Measurements from ENCODE around the gene SORBS1. TPM values are rescaled to one million over a fixed set of nuclear protein-coding genes. Genes with fewer than 3 reads are reported as not detected.

The SORBS1 gene
- total and polyA plus RNA-seq, 2 donors (not counting 3 experiments of a cell fraction or from before 2014, with no cell fraction given) = 2.0 to 7.9 TPM

DNA sequence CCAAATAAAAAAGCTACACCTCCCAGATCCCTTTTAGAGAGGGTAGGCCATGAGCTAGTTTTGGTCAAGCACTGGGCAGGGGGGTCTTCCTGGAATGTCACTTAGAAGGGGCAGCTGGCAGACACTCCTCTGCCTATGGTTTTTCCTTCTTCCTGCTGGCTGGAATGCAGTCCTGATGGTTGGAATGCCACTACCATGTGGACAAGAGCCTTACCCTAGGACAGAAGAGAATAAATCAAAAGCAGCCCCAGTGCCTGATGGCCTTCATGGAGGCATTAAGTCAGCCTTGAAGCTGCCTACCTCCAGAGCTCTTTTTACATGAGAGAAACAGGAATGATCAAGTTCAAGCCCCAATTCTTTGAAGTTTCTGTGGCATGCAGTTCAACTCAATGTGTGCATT is 43.5 kb upstream of the SORBS1 start:
- Histone ChIP-seq H3K4me3 (replicated peaks in 1 of 3; ENCODE audit: insufficient read depth in 1 of 3, low read depth in 1 of 3, low read length in 3 of 3) (no peak overlapping the region), H4K20me1 (replicated peaks; ENCODE audit: control insufficient read depth, extremely low read depth, insufficient read depth, low read length) (no peaks in the 10 kb centered on the region), H3K9me3 (replicated peaks; ENCODE audit: control insufficient read depth, insufficient read depth, low read length) (no peaks in the 10 kb centered on the region), H3K4me2 (ENCODE audit: insufficient read depth, low read length) (no peak overlapping the region), H3K9me1 (replicated peaks; ENCODE audit: control insufficient read depth, extremely low read depth, insufficient read depth, low read length) (no peaks in the 10 kb centered on the region), H3K79me2 (ENCODE audit: control insufficient read depth, insufficient read depth, low read length) (no peaks in the 10 kb centered on the region), H3K9ac (replicated peaks; ENCODE audit: extremely low read depth, insufficient read depth, low read length) (no peak overlapping the region), H3K36me3 (ENCODE audit: control insufficient read depth in 2 of 2, extremely low read depth in 1 of 2, insufficient read depth in 2 of 2, low read length in 2 of 2) (peaks cover 4 to 18% of the 10 kb centered on the region in 2 experiments), H3K27ac (ENCODE audit: insufficient read depth, low read depth, low read length) (no peak overlapping the region), H3K4me1 (ENCODE audit: control insufficient read depth, extremely low read depth, insufficient read depth, low read length) (no peaks in the 10 kb centered on the region), H2AFZ (ENCODE audit: low read depth, low read length) (no peak overlapping the region), H3K27me3 (ENCODE audit: control insufficient read depth in 2 of 2, insufficient read depth in 2 of 2, low read length in 2 of 2) (no peaks in the 10 kb centered on the region)
- ChIA-PET POLR2A (no interaction called here), CTCF (interaction anchor here (0.7 to 10.3 kb wide), 6 partner anchors 89 to 240 kb away, joined by 3 to 314 read pairs (median 14); partner anchors contain the start of gene TCTN3)
- FAIRE-seq (no peak), DNase-seq (ENCODE audit: low read depth, low spot score) (no peak)
- dilution Hi-C loops (cut with MboI; ENCODE audit: extremely low pct_ligation_motif_present, low sequenced_read_pairs) (no loop called here), intact Hi-C loops (cut with micrococcal nuclease) (no loop called here)
- BruUV-seq (replicated peaks) = no TSS peak
- no peak for TF ChIP-seq GATA2 (IDR thresholded peaks at IDR 0.05; ENCODE audit: insufficient read depth, insufficient read length, low read depth, low read length)
- no peak for TF ChIP-seq POLR2A (IDR thresholded peaks at IDR 0.05; ENCODE audit: low read depth, low read length)
- no peak for TF ChIP-seq EZH2 (IDR thresholded peaks at IDR 0.05; ENCODE audit: borderline replicate concordance, low read depth, low read length, severe bottlenecking)
- no peak for TF ChIP-seq POLR2AphosphoS5 (IDR thresholded peaks at IDR 0.05; ENCODE audit: insufficient read depth, low read depth, low read length)
- TF ChIP-seq, protein P1, sequence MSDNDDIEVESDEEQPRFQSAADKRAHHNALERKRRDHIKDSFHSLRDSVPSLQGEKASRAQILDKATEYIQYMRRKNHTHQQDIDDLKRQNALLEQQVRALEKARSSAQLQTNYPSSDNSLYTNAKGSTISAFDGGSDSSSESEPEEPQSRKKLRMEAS (IDR thresholded peaks at IDR 0.05; ENCODE audit: insufficient read depth, insufficient read length) = no peak
- TF ChIP-seq, protein P2, sequence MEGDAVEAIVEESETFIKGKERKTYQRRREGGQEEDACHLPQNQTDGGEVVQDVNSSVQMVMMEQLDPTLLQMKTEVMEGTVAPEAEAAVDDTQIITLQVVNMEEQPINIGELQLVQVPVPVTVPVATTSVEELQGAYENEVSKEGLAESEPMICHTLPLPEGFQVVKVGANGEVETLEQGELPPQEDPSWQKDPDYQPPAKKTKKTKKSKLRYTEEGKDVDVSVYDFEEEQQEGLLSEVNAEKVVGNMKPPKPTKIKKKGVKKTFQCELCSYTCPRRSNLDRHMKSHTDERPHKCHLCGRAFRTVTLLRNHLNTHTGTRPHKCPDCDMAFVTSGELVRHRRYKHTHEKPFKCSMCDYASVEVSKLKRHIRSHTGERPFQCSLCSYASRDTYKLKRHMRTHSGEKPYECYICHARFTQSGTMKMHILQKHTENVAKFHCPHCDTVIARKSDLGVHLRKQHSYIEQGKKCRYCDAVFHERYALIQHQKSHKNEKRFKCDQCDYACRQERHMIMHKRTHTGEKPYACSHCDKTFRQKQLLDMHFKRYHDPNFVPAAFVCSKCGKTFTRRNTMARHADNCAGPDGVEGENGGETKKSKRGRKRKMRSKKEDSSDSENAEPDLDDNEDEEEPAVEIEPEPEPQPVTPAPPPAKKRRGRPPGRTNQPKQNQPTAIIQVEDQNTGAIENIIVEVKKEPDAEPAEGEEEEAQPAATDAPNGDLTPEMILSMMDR (IDR thresholded peaks at IDR 0.05; ENCODE audit: extremely low read depth in 1 of 2, insufficient read depth in 1 of 2, low read depth in 1 of 2, low read length in 2 of 2) = no peak
- no peak for TF ChIP-seq MYC (IDR thresholded peaks at IDR 0.05; ENCODE audit: low read depth, low read length)
- TF ChIP-seq JUN (IDR thresholded peaks at IDR 0.05; ENCODE audit: borderline replicate concordance, insufficient read depth, insufficient read length, low read depth) = no peak
- TF ChIP-seq FOS (IDR thresholded peaks at IDR 0.05; ENCODE audit: borderline replicate concordance, insufficient read depth, low read length) = no peak

Data from endothelial cell of umbilical vein (primary cell).